Renal cortex interstitium (tissue), 11 donors: Measurements from ENCODE around the gene KCNH5. TPM values are rescaled to one million over a fixed set of nuclear protein-coding genes. Genes with fewer than 3 reads are reported as not detected.
"Not testable (repeated sequence)": the region's sequence is repeated elsewhere in the genome, so short reads cannot be mapped to it uniquely, and the experiment has no call there.

Experiments used
- DNase-seq, 11 donors: peaks; one replicate each; pipeline ENCODE4 v3.0.0-alpha.2; 2013; ENCODE audit warnings: low read depth in 9 of 11, low spot score in 4 of 11; ENCODE audit errors: extremely low read depth in 1 of 11
- polyA plus RNA-seq, 3 donors: library from polyadenylated mRNA; unstranded; fragments of 120-200 nt; gene quantifications; one replicate each; pipeline ENCODE4 v1.2.1, GENCODE V29; 2013; ENCODE audit not compliant: insufficient read length in 3 of 3

Gene KCNH5
- polyA plus RNA-seq, 3 donors = 0.09 to 0.14 (median 0.14) TPM

DNA sequence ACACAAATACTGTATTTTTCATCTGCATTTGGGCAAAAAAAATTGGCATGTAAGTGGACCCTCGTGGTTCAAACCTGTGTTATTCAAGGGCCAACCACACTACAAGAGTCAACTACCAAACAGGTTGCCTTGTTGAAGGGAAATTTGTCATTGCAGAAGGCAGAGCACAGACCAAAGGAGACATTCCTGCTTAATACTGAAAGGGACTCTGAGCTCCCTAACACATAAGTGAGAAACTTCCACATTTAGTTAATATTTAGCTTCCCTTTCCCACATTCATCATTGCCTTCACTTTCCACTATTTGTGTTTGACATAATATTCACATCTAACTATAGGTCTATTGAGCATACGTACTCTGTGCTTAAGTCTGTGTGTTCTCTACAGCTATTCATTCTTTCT lies 266.9 kb downstream of the KCNH5 start:
- no peak for DNase-seq

DNA sequence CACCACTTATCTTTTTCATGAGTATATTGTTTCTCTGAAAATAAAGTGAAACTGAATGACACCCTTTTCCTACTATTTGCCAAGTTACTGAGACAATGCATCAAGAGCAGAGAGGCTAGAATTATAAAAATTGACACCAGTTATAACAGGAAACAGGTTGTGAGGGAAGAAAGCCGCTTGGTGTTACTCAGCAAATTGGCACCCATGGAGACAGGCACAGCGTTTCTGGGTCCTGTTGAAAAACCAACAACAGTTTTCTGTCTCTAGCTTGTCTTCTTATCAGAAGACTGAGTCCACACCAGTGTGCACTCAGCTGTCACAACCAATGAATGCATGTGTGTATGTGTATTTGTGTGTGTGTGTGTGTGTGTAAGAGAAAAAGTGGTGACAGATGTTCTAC lies 267.7 kb downstream of the KCNH5 start:
- no peak for DNase-seq

DNA sequence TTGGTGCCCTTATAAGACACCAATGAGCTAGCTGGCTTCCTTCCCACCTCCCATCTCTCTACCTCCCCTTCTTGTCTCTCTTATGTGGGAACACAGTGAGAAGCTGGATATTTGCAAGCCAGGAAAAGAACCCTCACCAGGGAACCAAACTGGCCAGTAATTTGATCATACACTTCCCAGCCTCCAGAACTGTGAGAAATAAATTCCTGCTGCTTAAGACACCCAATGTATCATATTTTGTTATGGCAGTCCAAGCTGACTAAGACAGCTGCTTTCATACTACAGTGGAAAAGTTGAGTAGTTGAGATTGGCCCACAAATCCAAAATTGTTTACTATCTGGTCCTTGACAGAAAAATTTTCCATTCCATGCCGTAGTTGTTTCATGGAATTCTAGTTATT lies 269.0 kb downstream of the KCNH5 start:
- no peak for DNase-seq

DNA sequence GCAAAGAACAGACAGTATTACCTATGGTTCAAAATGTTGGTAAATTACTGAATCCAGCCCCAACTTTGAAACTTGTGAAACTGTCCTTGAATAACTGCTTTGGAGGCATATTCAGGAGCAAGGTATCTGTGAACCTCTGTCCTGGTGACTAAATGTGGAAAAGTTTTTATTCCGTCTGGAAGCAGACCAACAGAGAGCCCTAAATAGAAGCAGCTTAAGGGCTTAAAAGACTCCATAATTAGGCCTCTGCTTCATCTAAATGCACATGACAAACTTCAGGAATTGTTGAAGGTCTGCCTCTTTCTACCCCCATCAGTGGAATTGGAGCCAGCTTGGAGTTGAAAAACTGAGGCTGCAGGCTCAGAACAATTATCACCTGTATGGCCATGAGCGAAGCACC lies 276.5 kb downstream of the KCNH5 start:
- DNase-seq = no peak

DNA sequence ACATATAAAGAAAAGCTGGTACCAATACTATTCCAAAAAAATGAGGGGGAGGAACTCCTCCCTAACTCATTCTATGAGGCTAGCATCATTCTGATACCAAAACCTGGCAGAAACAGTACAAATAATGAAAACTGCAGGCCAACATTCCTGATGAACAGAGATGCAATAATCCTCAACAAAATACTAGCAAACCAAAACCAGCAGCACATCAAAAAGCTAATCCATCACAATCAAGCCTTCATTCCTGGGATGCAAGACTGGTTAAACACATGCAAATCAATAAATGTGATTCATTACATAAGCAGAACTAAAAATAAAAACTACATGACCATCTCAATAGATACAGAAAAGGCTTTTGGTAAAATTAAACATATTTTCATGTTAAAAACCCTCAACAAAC lies 281.3 kb downstream of the KCNH5 start:
- DNase-seq = no peak

DNA sequence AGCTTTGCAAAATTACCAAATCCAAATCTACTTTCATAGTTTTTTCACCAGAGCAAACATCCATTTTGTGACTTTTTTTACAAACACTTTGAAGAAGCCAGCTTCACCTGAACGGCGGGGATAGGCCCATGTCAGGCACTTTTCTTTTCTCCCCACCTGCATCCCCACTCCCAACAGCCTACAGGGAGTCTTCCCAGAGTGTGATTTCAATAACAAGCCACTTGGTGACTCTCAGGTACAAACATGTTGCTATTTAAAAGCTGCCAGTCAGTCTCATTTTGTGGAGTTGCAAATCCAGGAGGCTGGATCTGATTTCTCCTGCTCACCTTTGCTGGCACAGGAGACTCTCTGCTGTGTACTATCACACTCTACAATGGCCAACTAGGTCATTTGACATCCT lies 285.5 kb downstream of the KCNH5 start:
- DNase-seq = no peak

DNA sequence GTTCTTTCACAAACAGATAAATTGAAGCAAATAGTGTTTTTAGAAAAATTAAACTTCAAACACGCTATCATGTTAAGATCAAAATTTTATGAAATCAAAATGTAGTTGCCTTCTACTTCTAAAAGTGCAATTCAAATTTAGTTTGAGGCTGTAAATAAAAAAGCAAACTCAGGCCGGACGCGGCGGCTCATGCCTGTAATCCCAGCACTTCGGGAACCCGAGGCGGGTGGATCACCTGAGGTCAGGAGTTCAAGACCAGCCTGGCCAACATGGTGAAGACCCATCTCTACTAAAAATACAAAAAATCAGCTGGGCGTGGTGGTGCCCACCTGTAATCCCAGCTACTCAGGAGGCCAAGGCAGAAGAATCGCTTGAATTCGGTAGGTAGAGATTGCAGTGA lies 298.4 kb downstream of the KCNH5 start:
- not testable (repeated sequence) for DNase-seq

DNA sequence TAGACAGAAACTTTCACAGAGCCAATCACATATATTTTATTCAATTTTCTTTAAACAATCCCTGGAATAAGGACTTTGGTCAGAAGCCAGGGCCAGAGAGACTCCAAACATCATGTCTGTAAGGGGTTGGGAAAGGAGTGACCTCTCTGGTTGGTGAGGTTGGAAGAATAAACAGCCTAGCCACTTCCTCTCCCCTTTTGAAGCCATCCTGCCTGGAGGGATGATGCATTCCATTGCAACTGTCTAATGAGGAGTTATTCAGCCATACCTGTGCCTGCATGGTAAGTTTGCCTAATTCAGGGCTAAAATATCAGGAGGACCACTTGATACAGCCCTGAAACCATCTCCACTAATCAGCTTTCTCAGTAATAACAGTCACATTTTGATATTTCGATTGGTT lies 299.8 kb downstream of the KCNH5 start:
- DNase-seq = no peak

DNA sequence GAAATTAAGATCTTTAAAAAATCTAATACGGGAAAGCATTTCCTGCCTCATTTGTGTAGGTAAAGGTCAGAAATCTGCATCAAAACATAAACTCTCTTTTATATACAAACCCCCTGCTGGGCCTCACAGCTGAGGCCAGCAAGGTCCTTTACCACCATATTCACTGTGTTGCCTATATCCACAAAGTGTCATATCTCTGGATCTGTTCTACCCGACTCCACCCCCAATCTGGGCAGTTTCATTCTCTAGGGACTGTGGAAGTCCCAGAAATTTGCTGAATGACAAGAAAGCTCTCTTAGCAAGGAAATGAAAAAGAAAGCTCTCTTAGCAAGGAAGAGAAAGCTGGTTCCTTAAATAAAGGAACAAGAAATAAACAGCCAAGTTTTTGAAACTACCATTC lies 301.7 kb downstream of the KCNH5 start:
- DNase-seq = no peak

DNA sequence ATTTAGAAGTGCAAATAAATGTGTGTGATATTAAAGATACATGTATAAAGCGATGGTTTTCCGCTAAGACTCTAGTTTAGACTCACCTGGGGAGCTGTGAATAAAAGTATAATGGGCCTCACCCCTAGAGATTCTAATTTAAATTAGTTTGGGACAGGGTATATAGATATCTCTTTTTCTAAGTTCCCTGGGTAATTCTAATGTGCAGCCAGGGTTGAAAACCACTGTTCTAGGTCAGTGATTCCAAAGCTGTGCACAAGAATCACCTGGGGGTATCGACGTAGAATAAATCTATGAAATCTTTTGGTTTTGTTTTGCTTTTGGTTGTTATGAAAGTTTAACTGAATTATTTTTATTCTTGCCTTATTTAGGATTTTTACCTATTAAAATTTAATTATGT lies 302.1 kb downstream of the KCNH5 start:
- no peak for DNase-seq

DNA sequence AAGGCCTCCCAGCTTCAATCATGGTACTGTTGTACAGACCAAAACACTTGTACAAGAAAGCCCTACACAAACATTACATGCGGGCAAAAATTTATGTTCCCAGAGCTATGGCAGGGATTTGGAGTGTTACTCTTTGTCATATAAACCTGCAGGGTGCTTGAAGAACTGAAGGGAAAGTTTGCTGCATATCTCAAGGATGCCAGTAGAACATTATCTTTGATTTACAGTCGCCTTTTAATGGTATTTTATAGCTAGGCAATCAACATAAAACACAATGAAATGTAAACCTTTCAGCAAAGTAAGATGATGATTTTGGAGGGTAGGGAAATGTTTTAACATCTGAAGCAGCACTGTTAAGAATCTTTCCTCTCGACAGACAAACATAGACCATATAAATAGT lies 305.6 kb downstream of the KCNH5 start:
- DNase-seq = no peak

DNA sequence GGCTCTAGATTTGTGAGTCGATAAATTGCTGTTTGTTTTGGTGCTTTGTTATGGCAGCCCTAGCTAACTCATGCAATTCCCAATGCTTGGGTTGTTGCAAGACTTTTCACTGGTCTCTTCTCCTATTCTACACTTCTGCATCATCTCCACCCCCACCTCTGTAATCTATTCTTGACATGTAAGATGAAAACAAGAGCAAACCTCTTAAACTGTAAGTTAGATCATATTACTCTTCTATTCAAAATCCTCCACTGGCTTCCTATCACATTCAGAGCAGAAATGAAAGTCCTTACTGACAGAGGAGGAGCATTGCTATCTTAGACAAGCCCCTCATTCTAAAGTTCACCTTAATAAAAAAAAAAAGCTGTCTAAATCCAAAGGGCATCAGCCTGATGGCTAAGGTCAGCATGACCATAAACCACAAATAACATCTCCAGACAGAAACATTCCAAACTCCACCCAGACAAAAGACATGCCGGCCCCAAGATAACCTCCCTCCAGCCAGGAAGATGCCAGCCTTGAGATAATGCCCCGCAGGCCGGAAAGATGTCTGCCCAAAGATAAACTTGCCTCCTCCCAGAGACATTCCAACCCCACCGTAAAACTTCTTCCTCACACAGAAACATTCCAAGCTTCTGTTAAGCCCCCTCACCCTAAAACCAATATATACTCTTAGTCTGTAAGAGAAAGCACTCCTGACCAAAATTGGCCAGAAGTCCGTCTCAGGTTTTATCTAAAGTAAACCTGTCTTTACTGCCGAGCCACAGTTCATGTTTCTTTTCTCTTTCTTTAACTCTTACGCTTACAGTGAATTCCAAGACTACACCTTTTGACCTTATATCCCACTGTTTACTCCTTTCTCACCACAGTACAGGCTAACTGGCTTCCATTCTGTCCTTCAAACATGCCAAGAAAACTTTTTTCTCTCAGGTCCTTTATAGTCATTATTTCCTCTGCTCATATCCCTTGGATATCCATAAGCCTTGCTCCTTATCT lies 308.9 kb downstream of the KCNH5 start:
- no peak for DNase-seq

DNA sequence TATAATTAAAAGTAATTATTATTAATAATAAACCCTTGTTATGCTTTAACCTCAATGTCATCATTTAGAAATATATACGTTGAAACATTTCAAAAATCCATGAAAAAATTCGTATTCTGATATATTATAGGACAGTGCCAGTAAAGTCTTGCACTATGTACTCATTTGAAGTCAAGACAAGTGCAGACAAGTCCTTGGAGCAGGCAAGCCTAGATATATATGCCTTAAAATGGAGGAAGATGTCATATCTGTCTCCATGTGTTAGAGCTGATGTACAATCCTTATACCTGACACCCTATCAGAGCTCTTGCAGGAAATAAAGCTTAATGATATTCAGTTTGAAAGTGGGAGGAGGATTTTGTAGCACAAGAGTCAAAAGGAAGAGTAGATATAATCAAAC lies 310.4 kb downstream of the KCNH5 start:
- DNase-seq = no peak

DNA sequence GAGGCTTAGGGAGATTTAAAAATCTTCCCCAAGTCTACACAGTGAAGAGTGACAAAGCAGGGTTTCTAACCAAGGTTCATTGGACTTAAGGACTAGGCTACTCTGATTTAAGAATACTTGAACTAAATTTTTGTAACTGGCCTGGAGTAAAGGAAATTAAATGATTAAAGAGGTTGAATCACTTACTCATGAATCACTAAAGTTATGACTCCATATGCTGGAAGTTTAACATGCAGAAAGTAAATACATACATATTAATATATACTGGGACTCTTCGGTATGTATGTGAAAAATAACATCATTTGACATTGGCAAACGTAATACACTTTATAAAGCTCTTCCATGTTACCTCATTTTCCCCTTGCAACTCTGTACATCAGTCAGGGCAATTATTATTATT lies 322.9 kb downstream of the KCNH5 start:
- DNase-seq = no peak

DNA sequence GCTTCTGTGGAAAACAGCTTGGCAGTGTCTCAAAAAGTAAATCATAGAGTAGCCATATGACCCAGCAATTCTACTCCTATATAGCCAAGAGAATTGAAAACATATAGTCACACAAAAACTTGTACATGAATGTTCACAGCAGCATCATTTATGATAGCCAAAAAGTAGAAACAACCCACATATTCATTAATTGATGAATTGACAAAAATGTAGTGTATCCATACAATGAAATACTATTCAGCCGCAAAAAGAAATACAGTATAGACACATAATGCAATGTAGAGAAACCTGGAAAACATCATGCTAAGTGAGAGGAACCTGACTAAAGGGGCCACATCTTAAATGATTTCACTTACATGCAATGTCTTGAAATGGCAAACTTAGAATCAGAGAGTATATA lies 326.6 kb downstream of the KCNH5 start:
- no peak for DNase-seq

DNA sequence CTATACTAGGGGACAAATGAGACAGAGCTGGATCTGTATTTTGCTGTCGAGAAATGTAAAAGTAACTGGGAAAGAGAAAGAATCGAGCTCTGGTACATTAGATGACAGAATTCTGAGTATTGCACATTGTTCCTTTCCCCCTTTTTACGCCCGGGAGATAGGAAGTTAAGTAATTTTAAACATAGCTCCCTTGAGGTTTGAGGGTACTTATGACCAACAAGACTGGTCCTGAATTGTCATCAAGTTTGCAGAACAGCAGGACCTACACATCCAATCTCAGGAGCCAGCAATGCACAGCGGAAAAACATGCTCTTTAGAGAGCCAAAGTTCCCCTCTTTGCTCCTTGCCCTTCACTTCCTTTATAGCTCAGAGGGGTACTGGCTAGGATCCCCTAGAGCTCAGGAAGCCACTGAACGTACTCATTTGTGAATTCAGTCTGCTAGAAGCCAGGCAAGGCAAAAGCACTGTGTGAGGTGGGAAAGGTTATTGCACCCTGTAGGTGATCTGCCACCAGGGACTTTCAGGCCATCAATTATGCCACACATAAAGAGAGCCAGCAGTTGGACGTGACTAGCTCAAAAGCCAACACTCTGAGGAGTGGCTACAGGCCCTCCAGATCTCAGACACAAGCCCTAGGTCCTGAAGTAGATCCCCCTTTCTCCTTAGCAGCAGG lies 333.8 kb downstream of the KCNH5 start:
- no peak for DNase-seq

DNA sequence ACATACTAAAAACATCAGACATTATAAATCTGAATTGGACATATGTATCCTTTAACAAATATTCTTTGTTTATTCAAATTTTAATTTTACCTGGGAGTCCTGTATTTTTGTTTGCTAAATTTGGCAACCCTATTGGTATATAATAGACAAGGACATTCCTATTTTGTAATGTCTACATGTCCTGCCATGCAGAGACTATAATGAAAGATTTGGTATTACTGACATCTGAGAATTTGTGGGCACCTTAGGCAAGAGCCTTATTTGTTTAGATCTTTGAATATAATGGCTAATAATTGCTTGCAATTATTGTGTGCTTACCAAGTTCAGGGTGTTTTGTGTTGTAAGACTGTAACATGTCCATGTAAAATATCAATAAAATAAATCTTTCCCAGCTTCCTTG lies 334.4 kb downstream of the KCNH5 start:
- DNase-seq = no peak

DNA sequence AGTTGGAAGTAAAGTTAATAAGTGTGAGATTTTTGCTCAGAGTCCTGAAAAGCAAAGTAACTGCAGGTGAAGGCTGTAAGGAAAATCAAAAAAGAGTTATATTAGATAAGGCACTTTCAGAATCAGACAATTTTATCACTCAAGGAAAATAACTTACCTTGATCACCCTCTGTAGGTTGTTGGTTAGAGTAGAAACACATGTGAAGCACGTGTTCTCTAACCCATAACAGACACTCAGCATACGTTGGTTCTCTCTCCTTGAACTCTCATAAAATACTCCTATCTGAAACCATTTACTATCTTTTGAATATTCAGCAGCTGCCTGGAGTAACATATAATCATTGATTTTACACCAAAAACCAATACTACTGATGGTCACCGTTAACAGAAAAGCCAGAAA lies 335.5 kb downstream of the KCNH5 start:
- no peak for DNase-seq

DNA sequence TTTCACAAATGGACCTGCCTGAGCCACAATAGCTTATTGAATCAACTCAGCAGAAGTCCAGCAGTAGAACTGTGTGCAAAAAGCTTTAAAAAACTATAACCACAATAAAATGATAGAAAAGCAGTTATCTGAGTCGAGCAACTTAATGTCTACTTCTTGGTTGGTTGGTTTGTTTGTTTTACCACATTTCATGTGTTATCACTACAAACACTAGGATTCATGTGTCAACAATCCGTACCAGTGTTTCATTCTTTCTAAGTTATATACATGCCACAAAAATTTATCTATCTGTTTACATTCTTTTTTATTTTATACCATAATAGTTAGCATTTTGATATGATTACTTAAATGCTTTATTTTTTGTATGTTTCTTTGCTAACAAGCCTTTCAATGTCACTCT lies 339.0 kb downstream of the KCNH5 start:
- no peak for DNase-seq

DNA sequence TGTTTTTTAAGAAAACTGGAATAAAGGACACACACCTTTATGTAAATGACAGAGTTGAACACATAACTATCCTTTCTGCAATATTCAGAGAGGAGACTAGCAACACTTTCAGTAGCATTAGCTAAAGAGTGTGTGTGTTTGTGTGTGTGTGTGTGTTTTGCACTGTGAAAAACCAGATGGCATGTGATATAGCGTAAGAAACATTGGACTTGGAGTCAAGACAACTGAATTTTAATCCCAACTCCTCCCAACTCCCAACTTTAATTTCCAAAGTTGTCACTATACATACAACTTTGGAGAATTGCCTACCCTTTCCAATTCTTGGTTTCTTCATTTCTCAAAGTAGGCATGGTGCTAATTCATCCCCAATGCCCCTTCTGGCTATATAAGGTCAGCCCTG lies 347.8 kb downstream of the KCNH5 start:
- no peak for DNase-seq

DNA sequence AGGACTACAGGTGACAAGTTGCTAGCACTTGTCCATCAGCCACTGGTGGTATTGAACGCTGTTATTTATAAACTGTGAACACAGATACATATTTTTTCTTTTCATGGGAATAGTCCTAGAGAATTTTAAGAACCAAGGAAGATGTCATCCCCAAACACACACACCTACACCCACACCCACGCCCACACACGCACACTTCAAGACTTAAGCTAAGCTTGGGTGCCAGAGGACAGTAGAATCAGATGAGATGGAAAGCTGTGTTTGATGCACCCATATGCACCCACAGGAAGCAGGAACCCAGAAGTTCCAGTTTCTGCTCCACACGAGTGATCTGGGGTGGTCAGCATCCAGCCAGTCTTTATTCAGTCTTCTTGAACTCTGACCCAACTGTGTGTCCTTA lies 348.3 kb downstream of the KCNH5 start:
- DNase-seq = no peak
